GM21529 (cell line): Measurements from ENCODE around the gene RCVRN.

Experiments used
- ATAC-seq: cut with Tn5 transposase; IDR thresholded peaks from one replicate; pipeline ENCODE4 v1.9.1; 2021; ENCODE audit not compliant: unreplicated experiment

The RCVRN gene

GRCh38 chr17:9859781-9860180, 45.3 kb downstream of the RCVRN start:
- ATAC-seq: no peak

GRCh38 chr17:9855036-9855435, 50.0 kb downstream of the RCVRN start:
- no peak for ATAC-seq

GRCh38 chr17:9854255-9854654, 50.8 kb downstream of the RCVRN start:
- no peak for ATAC-seq

GRCh38 chr17:9850151-9850550, 54.9 kb downstream of the RCVRN start:
- ATAC-seq: no peak
